ENCODE results near the gene LARP4B.

Gene LARP4B

DNA sequence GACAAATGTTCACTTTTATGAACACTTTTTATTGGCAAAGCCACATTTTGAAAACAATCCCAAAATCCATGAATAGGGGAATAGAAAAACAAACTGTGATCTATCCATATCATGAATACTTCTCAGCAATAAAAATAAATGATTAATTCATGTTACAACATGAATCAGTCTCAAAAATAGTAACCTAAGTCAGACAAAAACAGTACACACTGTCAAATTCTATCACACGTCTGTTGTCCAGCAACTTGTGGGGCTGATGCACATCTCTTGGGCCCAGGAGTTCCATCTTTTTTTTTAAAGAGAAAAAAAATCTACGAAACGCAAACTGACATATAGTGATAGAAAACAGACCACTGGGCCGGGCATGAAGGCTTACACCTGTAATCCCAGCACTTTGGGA, 71.0 kb downstream of the LARP4B start:
- no peak for DNase-seq

DNA sequence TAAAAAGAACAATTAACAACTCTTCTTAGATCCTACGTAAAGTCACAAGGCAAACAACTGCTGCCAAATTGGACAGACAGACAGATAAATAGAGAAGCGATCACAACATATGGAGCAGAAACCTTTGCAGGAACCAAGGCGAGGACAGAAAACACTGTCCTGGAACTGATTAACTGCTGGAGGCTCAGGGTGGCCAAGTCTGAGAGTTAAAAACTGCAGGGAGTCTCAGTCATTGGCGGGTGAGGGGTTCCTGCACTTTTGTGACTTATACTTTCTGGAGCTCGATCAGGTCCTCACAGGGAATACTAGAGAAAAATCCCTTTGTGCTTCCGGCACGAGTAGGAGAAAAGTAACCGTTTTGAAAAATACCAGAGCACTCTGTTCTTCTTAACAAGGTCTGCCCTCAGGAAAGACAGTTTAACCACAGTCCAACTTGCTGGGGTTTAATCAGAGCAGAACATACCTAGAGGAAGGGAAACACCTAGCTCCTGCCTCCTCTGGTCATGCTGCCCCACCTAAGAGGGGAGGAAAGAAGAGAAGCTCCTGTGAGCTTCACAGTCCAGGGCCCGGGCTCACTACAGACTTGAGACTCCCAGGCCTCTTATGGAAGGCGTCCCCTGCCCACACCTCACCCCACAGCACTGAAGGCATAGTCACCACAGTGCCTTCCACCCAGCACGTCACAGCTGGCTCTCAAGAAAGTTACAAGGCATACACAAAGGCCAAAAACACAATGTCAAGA, 74.9 kb downstream of the LARP4B start:
- DNase-seq, result no peak

DNA sequence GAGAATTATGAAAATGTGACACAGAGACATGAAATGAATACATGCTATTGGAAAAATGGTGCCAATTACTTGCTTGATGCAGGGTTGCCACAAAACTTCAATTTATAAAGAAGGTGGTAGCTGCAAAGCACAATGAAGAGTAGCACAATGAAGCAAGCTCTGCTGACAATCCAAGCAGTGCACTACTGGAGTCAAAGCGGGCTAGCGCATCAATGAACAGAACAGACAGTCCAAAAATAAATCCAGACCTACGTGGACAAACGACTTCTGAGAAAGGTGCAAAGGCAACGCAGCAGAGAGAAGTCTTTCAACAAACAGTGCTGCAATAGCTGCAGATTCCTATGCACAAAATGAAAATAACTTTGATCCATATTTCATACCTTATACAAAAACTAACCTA, 75.8 kb downstream of the LARP4B start:
- DNase-seq, result no peak

DNA sequence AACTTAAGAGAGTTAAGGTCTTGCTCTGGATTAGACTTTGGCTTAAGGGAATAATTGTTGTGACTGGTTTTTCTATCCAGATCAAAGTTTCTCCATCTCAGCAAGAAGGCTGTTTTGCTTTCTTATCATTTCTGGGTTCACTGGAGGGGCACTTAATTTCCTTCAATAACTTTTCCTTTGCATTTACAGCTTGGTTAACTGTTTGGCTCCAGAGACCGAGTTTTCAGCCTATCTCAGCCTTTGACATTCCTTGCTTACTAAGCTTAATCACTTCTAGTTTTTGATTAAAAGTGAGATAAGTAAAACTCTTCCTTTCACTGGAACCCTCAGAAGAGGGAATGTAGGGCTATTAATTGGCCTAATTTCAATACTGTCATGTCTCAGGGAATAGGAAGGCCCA, 76.4 kb downstream of the LARP4B start:
- no peak for DNase-seq

DNA sequence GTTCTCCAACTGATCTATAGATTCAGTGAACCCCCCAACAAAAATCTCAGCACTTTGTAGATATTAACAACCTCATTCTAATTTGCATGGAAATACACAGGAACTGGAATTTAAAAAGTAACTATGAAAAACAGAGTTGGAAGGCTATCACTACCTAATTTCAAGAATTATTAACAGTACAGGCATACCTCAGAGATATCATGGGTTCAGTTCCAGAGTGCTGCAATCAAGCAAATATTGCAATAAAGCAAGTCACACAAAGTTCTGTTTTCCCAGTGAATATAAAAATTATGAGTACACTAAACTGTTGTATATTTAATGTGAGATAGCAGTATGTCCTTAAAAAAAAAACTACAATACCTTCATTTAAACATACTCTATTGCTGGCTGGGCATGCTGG, 78.5 kb downstream of the LARP4B start:
- no peak for DNase-seq

DNA sequence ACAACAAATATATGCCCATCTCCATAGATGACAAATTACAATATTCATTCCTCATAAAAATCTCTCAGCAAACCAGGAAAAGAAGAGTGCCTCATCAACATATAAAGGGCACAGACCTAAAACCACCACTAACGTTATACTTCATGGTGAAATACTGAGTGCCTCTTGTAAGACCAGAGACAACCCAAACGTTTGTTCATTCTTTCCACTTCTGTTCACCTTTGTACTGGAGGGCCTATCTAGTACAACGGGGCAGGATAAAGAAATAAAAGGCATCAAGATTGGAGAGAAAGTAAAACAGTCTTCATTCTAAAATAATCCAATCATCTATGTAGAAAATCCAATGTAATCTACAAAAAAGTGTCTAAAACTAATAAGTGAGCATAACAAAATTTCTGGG, 79.1 kb downstream of the LARP4B start:
- no peak for DNase-seq

DNA sequence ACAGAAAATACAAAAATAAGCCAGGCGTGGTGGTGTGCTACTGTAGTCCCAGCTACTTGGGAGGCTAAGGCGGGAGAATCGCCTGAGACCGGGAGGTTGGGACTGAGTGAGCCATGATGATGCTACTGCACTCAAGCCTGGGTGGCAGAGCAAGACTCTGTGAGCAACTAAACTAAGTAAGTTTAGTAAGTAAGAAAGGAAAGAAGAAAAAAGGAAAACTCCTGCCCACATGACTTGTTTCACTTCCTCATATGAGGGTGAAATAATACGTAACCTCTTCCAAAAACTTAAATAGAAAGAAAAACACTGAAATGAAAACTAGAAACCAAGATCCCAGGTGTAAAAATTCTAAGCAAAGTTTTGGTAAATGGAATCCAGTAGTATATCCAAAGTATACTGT, 79.6 kb downstream of the LARP4B start:
- DNase-seq, result no peak

DNA sequence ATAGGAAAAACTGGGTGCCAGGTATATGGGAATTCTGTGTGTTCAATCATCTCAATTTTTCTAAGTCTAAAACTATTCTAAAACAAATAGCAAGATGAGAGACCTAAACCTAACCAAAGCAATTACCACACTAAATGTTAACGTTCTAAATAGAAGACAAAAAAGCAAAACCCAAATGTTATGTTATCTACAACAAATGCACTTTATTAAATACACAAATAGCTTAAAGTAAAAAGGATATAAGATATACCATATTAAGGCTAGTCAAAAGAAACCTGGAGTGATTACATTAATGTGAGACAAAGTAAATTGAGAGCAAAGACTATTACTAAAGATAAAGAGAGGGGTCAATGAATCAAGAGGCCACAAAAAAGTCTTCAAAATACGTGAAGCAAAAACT, 81.4 kb downstream of the LARP4B start:
- no peak for DNase-seq

DNA sequence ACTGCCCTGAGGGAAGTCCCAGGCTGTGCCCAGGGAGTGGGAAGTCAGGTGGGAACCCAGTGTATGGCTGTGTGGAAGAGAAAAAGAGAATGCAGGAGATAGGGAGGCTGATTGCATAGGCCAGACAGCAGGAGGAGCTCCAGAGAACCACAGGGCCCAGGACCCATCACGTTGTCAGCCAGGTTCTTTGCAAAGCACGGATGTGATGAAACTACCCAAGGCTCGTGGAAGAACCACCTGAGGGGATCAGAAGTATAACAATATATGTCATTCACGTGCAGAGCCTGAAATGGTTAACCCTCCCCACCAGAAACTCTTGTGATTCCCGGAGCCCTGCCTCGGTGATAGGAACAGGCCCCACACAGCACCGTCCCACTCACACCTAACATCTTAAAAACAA, 83.6 kb downstream of the LARP4B start:
- no peak for DNase-seq

DNA sequence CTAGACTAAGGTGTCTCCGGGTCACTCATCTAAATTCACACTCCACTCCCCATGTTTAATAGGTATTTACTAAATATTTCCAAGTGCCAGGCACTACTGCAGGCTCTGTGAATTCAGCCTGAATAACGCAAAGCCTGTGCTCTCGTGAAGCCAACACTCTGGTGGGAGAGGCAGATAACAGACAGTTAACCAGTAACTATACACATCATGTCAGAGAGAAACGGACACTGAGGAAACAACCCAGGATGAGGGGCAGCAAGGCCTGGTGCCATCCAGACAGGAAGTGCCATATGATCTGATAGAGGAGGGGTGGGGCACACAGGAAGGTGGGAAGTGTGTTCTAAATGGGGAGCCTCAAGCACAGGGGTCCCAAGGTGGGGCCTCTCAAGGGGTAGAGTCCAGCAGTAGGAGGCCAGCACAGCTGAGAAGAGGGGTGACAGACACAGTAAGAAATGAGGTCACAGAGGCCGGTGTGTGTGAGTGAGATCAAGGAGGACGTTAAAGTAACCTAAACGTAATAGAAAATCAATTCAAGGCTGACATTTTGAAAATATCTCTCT, 85.3 kb downstream of the LARP4B start:
- no peak for DNase-seq

DNA sequence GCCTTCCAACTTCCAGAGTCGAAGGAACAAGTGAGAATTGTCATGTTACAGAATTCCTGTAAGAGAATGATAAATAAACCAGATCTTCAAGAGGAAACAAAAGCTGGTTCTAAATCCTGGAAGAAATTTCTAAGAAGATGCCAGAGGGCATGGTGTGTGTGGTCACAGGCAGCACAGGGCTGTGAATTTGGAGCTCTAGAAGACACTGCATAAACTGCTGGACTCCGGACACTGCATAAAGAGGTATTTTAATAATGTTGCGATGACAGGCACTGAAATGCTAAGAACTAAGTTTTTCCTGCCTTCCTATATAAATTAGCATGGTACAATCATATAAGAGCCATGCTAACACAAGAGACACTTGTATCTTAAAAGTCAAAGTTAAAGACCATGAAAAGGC, 86.0 kb downstream of the LARP4B start:
- no peak for DNase-seq

DNA sequence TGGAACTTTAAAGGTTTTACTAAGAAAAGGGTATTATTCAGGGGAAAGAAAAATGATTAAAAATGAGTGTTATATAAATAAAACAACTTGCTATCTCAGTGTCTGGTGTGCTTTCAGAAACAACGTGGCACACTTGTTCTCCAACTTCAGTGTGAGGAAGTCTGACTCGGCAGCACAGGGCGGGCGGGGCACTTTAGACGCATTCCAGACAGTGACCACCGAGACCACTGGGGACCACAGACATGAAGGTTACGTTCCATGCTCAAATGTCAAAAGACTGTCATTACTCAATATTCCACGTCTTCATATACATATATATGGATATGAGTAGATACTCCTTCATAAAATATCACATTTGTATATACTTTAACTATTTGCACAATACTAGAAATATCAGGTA, 87.0 kb downstream of the LARP4B start:
- no peak for DNase-seq

DNA sequence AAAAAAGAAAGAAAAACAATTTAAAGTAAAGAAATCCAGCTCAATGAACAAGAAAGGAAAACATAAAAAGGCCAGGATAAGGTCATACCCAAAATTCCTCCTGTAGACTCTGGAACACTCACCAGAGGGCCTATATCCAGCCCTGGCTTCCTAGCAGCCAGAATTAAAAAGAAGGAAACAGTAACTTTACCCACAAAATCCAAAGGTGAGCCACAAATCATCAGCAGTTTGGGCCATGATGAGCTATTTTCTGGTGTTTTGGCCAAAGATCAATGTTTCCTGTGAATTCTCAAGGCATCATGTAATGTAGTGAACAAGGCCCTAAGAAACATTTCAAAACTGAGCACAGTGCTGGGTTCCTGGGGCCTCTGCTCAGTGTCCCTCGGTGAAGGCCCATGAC, 87.8 kb downstream of the LARP4B start:
- no peak for DNase-seq

DNA sequence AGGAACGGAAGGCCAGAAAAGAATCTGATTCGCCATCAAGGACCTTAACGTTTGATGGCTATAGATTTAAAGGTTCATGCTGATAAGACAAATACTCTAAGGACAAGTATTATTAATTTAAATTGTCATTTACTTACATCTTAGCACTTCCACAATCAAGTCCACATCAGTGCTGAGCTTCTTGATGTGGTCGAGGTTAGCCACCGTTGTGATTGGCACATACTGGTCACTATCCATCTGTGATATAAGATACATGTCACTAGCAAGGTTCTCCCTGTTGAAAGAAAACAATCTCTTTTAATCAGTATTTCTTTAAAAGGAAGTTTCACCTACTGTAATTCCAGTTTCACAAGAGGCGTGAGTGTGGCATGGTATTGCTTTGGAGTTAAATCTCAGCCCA, 88.7 kb downstream of the LARP4B start:
- DNase-seq, result no peak

DNA sequence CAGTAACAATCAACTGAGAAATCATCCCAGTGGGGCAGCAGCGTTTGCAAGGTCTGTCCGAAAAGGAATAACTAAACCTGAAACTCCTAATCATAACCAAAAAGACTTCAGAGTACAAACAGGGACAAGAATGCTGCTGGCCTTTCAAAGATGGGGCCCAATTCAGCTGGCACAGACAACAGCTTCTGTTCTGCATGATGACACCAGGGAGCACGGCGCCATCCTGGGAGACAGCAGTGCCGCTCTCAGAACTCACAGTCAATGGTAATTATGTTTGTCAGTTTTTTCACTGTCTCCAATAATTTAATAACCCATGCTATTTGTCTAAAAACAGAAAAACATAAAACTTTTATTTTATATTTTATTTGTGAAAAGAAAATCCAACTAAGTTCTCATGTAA, 90.0 kb downstream of the LARP4B start:
- no peak for DNase-seq

DNA sequence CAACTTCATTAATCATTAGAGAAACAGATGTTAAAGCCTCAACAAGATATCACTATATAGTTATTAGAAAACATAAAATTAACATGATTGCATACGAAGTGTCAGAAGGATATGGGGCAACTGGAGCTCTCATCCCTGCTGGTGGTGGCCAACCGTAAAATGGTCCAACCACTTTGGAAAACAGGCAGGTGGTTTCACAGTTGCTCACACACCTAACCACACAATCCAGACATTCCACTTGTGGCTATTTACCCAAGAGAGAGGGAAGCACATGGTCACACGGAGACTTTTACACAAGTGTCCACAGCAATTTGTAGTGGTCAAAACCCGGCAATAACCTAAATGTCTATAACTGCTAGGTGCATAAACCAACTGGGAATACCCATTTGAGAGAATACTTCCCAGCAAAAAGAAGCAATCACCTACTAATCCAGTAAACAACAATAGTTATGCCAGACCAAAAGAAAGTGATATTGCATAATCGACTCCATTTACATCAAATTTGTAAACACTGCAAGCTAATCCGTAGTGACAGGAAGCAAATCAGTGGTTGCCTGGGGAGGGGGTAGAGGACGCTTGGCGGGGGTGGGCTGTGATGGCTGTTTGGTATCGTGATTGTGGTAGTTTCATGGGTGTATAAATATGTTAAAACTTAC, 91.8 kb downstream of the LARP4B start:
- DNase-seq, result no peak

DNA sequence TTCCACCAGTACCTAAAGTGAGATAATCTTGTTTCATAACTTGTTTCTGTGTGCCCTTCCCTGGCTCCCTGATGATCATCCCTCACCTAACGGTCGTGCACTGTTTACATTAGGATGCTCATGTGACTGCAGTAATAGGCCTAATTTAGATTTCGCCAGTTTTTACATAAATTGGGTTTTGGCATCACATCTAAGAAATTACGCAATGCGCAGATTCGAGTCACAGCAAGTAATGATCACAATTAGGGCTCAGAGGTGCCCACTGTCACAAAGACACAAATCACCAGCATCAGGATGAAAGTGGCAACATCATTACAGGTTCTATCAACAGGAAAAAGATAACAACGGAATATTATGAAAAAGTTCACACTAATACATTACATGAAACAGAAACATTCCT, 94.7 kb downstream of the LARP4B start:
- DNase-seq, result no peak

DNA sequence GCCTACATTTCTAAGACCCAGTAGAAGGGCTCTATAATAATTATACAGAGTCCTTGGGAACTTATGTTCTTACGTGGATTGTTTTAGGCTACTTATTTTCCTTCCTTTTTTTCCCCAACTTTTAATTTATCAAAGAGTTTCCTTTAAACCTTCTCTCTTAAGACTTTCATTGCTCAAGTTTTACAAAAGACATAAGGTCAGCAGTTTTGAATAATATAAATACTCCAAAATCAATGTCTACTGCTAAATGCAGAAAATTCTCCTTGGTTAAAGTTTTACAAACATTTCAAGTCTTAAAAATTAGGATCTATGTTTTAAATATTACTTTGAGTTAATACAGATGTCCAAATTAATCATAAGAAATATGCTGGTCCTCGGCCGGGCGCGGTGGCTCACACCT, 97.0 kb downstream of the LARP4B start:
- no peak for DNase-seq

DNA sequence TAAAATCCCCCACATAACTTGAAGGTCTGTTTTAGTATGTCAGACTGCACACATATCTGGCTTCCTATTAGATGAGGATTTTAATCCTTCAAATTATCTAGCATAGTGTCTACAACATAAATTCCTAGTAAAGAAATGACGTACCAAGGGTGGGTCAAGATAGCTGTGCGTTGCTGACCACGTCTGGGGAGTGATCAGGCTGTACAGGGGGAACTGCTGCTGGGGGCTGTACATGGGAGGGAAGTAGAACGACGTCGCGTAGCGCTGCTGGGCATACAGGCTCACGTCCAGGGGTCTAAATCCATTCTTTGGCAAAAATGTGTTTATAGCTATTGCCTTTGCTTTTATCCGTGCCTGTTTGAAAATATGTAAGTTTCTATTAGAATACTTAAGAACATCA, 102.3 kb downstream of the LARP4B start:
- no peak for DNase-seq

DNA sequence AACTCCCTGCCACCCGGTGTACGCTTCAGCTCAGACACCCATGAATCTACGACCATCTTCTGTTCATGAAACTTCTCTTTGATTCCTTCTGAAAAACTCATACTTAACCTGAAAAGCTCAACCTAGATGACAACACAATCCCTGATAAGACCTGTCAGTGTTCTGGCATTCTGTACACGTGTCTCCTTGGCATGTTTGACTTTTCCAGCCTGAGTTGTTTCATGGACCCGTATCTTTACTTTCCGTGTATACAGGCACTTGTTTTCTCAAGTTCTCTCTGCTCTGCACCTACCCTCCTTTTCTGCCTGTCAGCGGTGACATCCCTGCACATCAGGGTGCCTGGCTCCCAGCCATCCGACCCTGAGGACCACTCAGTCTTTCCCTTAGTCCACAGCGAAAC, 103.3 kb downstream of the LARP4B start:
- no peak for DNase-seq

DNA sequence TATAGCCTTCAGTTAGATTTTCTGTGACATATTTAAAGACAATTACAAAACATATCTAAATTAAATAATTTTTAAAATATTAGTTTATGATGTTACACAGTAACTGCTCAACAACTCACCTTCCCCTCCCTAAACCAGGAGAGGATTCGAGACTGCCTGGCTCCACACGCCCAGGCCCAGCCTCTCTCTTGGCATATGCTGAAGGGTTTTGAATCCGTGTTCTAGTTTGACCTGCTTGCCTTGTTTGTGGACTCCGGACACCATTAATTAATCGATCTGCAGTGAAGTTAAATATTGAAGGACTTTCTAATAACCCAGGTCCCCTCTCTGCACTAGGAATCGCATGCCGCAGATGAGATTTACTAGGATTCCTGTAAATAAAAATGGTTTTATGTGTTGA, 106.6 kb downstream of the LARP4B start:
- DNase-seq, result no peak

DNA sequence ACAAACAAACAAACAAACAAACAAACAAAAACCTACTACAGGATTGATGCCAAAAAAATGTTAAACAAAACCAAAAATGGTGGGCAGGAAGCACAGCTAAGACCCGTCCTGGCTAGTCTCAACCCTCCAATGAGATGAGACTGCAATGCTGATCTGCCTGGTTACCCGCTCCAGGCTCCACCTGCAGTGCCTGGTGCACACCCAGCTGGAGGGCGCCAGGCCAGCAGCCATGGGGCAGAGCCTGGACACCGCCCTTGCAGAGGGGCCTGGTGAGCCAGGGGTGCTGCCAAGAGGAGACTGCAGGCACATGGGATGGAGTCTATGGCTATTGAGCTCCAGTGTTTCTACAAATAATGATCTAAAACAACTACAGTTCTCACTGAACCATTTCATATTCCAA, 107.0 kb downstream of the LARP4B start:
- DNase-seq, result no peak

DNA sequence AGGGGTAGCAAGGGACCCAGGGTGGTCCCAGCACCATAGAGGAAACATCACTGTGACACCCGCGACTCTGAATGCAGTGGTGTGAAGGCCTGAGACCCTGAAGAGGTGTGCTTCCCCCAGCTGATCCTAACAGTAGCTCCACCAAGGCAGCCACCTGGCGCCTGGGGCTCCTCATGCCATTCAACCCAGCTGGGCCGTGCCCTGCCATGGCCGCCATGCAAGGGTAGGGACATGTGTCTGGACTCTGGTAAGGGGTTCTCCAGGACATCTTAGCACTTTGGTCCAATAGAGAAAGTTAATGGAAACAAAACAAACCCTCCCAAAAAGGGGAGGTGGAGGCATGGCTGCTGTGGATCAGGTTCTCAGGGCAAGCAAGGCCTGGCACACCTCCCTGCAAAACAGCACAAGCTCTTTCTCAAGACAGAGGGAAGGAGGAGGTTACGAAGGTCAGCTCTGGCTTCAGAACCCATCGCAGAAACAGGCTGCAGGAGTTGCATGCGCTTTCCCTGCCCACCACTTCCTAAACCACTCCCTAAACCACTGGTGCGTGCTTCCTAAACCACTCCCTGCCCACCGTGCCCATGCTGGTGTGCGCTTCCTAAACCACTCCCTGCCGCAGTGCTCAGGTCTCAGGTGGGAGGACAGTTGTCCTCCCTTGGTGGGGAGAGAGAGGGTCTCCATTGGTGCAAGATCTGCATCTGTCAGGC, 108.7 kb downstream of the LARP4B start:
- no peak for DNase-seq

DNA sequence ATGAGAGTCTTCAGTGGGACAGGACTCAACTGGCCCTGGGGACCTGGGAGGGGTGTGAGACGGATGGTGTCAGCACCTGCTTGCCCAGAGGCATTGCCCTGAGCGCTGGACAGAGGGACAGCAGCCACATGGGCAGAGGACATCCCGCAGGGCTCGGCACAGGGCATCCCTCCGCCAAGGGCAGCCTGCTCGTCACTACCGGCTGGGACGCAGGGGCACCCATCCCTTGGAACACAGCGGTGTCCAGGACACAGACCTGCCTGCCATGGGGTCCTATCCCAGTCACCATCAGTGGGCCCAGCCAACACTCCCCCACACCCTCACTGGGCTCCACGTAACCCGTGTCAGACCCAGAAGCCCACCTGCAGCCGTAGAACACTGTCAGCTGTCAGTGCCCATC, 109.3 kb downstream of the LARP4B start:
- DNase-seq, result no peak

Data from cerebellar nuclear complex (tissue), 1 donor.